ENCODE data around the gene KLK15. TPM values are rescaled to one million over a fixed set of nuclear protein-coding genes. Genes with fewer than 3 reads are reported as not detected.

KLK15 gene
- polyA plus RNA-seq, 2 of the 4 experiments (the other 2 are of a cell fraction) = not detected

DNA sequence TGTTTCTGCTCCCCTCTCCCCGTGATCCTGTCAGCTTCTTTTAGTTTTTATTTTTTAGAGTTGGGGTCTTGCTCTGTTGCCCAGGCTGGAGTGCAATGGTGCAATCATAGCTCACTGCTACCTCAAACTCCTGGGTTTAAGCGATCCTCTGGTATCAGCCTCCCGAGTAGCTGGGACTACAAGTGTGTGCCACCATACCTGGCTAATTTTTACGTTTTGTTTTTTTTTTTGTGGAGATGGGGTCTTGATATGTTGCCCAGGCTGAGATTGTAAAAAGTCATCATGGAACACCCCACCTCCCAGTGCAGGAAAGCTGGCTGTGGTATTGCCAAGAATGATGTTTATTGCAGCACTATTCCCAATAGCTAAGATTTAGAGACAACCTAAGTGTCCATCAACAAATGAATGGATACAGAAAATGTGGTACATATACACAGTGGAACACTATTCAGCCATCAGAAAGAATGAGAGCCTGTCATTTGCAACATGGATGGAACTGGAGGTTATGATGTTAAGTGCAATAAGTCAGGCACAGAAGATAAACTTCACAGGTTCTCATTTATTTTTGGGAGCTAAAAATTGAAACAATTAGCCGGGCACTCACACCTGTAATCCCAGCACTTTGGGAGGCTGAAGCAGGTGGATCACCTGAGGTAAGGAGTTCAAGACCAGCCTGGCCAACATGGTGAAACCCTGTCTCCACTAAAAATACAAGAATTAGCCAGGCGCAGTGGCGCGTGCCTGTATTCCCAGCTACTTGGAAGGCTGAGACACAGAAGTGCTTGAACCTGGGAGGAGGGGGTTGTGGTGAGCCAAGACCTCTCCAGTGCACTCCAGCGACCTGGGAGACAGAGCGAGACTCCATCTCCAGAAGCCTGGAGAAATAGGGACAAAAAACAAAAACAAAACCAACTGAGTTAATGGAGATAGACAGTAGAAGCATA, 6.6 kb upstream of the KLK15 start:
- no peak overlapping the region for H3K4me3 ChIP-seq
- DNase-seq (ENCODE audit: low read depth in 1 of 2, low spot score in 1 of 2) (no peak), ATAC-seq (no peak), FAIRE-seq (no peak)
- H3K9me3 ChIP-seq = peaks cover 17% of the 10 kb centered on the region; the same call in 2 of the 3 replicates
- no peak overlapping the region for H3K4me2 ChIP-seq
- H3K27ac ChIP-seq = no peak overlapping the region
- peaks cover 8% of the 10 kb centered on the region; the same call in 1 of the 3 replicates for H3K4me1 ChIP-seq
- ChIA-PET POLR2A (interaction anchor here (1.3 kb wide), 1 partner anchor 35 kb away, joined by 4 read pairs; no protein-coding TSS in a partner anchor), CTCF (interaction anchor here (0.8 to 4.8 kb wide), 10 partner anchors 10 to 257 kb away, joined by 3 to 39 read pairs (median 4); partner anchors contain the start of gene KLK3)
- 27% methylated on average over 10 of the region's 10 CpGs for WGBS (ENCODE audit: missing lambda C conversion rate)
- TF ChIP-seq, protein P1, sequence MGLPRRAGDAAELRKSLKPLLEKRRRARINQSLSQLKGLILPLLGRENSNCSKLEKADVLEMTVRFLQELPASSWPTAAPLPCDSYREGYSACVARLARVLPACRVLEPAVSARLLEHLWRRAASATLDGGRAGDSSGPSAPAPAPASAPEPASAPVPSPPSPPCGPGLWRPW (IDR thresholded peaks at IDR 0.05) = no peak
- TF ChIP-seq JUN (IDR thresholded peaks at IDR 0.05) = no peak

DNA sequence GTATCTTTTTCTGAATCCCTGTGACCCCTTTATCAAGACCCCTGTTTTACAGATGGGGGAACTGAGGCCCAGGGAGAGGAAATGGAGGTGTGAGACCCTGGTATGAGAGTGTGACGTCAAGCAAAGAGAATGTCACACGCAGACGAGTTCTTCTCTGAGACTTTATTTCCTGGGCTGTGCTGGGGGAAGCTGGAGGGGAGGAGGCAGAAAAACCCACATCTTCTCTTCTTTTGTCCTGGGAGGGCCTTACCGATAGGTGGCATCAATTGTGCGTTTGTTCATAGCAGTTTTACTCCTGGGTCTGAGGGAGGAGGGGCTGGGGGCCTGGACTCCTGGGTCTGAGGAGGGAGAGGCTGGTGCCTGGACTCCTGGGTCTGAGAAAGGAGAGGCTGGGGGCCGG, 4.9 kb upstream of the KLK15 start:
- peak; percentile 15 to 42; a peak in 2 of 6 replicates for ATAC-seq
- ChIA-PET CTCF (interaction anchor here (0.6 to 4.8 kb wide), 16 partner anchors 15 to 283 kb away, joined by 3 to 39 read pairs (median 3); partner anchors contain the start of gene KLK3), POLR2A (no interaction called here)
- FAIRE-seq = no peak
- 4% methylated on average over 6 of the region's 6 CpGs for WGBS (ENCODE audit: missing lambda C conversion rate)
- Histone ChIP-seq H3K9me3 (peaks cover 11% of the 10 kb centered on the region; the same call in 2 of the 3 replicates), H3K4me3 (no peak overlapping the region), H3K4me1 (peaks cover 9% of the 10 kb centered on the region; the same call in 1 of the 3 replicates), H3K4me2 (no peak overlapping the region), H3K27ac (no peak overlapping the region)
- DNase-seq (ENCODE audit: low read depth in 1 of 2, low spot score in 1 of 2) = peak; percentile 61
- TF ChIP-seq PHF8 (IDR thresholded peaks at IDR 0.05; ENCODE audit: borderline replicate concordance, low read depth) (no peak), RAD21 (conservative IDR thresholded peaks at IDR 0.05 in 1 of 2, IDR thresholded peaks at IDR 0.05 in 1 of 2) (peak; percentile 45 to 46), SMC3 (IDR thresholded peaks at IDR 0.05) (peak; percentile 28)
- TF ChIP-seq, protein P2, sequence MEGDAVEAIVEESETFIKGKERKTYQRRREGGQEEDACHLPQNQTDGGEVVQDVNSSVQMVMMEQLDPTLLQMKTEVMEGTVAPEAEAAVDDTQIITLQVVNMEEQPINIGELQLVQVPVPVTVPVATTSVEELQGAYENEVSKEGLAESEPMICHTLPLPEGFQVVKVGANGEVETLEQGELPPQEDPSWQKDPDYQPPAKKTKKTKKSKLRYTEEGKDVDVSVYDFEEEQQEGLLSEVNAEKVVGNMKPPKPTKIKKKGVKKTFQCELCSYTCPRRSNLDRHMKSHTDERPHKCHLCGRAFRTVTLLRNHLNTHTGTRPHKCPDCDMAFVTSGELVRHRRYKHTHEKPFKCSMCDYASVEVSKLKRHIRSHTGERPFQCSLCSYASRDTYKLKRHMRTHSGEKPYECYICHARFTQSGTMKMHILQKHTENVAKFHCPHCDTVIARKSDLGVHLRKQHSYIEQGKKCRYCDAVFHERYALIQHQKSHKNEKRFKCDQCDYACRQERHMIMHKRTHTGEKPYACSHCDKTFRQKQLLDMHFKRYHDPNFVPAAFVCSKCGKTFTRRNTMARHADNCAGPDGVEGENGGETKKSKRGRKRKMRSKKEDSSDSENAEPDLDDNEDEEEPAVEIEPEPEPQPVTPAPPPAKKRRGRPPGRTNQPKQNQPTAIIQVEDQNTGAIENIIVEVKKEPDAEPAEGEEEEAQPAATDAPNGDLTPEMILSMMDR (IDR thresholded peaks at IDR 0.05) = peak; percentile 44; the same call in 2 of the 3 replicates

DNA sequence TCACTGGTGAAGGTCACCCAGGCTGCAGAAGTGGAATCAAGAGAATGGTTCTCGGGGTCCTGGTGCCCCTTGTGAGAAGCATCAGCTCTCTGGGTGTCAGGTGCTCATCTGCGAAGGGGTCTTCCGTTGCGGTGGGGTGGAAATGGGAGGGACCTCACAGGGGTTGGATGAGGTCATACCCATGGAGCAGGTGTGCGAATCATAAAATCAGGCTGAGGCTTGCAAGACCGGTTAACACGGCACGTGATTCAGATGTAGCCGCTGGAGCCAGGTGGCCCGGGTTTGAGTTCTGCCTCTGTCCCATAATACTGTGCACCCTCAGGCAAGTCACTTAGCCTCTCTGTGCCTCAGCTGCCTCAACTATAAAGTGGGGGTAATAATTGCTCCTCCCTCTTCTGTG, 3.9 kb upstream of the KLK15 start:
- TF ChIP-seq ZC3H11A (IDR thresholded peaks at IDR 0.05) = no peak
- TF ChIP-seq ZFP36 (IDR thresholded peaks at IDR 0.05; ENCODE audit: borderline replicate concordance, partially characterized antibody) = peak; percentile 29
- FAIRE-seq = no peak
- Histone ChIP-seq H3K9me3 (peaks cover 4% of the 10 kb centered on the region; the same call in 1 of the 3 replicates), H3K27ac (no peak overlapping the region), H3K4me1 (peaks cover 9% of the 10 kb centered on the region; the same call in 1 of the 3 replicates), H3K4me2 (no peak overlapping the region), H3K4me3 (no peak overlapping the region)
- ChIA-PET POLR2A (no interaction called here), CTCF (interaction anchor here (0.7 to 4.8 kb wide), 10 partner anchors 17 to 180 kb away, joined by 3 to 39 read pairs (median 4); partner anchors contain the start of gene KLK3)
- ATAC-seq = no peak
- 67% methylated on average over 10 of the region's 10 CpGs for WGBS (ENCODE audit: missing lambda C conversion rate)
- no peak for DNase-seq (ENCODE audit: low read depth in 1 of 2, low spot score in 1 of 2)

DNA sequence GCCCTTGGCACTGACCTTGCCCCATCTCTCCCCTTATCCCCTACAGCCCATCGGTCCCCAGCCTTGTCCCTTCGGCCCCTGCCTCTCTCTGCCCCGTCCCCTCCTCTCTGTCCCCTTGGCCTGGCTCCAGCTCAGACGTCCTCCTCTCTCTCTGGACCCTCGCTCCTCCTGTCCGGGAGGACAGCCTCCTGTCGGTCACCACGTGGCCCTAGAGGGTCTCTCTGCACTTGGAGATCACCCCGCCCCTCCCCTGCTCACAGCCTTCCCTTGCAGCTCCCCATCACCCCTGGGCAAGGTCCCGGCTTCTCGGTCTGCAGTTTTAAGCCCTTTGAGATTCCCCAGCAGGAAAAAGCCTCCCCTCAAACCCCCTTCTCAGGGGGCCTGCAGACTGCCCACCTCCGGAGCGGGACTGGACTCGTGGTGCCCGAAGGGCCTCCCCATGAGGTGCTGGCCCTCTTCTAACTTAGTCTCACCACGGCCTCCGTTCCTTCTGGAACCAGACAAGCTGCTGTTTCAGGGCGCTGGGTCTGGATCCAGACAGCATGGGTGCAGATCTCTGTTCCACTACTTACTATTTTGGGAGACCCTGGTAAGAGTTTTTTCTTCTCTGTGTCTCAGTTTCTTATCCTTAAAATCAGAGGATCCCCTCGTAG, 3.3 kb upstream of the KLK15 start:
- POLR2A ChIA-PET = no interaction called here
- ATAC-seq (no peak), FAIRE-seq (no peak), DNase-seq (ENCODE audit: low read depth in 1 of 2, low spot score in 1 of 2) (no peak)
- CTCF ChIA-PET = interaction anchor here (0.7 to 4.8 kb wide), 4 partner anchors 18 to 180 kb away, joined by 3 to 39 read pairs (median 4); partner anchors contain the start of gene KLK3
- peak overlapping the region; percentile 91 for H3K4me2 ChIP-seq
- no peaks in the 10 kb centered on the region for H3K9me3 ChIP-seq
- H3K4me3 ChIP-seq = peak overlapping the region; percentile 56; the same call in 1 of the 3 replicates
- H3K4me1 ChIP-seq = peaks cover 9% of the 10 kb centered on the region; the same call in 1 of the 3 replicates
- TF ChIP-seq POLR2A (IDR thresholded peaks at IDR 0.05; ENCODE audit: low read length) = 0 out of 2 replicates have a peak, but pooled peaks have one; percentile 11
- TF ChIP-seq RAD21 (conservative IDR thresholded peaks at IDR 0.05 in 1 of 2, IDR thresholded peaks at IDR 0.05 in 1 of 2) = no peak
- TF ChIP-seq KDM1A (IDR thresholded peaks at IDR 0.05; ENCODE audit: low read depth) = no peak
- H3K27ac ChIP-seq = peak overlapping the region; percentile 64 to 83; a peak in 5 of 6 replicates
- WGBS (ENCODE audit: missing lambda C conversion rate) = 81% methylated on average over 19 of the region's 19 CpGs

Measured in A549 (cell line).